ENCODE data around the gene NDE1.
A peak's percentile ranks its signal among the peaks of the same experiment; 100 is the strongest.
"Not testable (repeated sequence)": the region's sequence is repeated elsewhere in the genome, so short reads cannot be mapped to it uniquely, and the experiment has no call there.

NDE1 gene

DNA sequence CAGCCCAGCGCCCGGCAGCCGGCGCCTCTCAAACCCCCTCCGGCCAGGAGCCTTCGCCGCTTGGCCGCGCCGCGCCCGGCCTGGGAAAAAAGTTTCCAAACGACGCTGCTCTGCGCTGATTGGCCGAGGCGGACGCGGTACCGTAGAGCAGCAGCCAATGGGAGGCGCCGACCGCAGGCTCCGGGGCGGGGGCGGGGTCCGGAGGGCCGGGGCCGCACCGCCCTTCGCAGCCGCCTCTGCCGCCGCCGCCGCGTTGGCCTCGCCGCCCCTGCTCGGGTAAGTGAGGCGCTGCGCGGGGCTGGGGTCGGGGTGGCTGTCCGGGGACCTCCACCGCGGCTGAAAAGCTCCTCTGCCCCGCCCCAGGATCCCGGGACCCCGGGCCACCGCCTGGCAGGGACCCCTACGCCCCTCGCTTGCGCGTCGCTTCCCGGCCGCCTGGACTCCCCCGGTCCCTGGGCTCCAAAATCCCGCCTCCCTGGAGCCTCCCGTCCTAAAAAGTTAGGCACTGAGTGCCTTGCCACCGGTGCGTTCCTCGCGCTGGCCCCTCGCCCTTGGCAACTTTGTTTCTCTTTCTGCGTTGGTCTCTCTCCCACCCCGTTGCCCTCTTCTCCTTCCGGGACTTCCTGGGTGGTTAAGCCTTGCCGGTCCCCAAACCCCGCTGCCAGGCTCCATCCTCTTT is at the start of gene NDE1:
NDE1 (plus strand) TSS at position 227 of the 679 bp plus-strand sequence. CDS start 14,534 bp downstream, outside the sequence.
- DNase-seq (ENCODE audit: low spot score), result peak; percentile 83

DNA sequence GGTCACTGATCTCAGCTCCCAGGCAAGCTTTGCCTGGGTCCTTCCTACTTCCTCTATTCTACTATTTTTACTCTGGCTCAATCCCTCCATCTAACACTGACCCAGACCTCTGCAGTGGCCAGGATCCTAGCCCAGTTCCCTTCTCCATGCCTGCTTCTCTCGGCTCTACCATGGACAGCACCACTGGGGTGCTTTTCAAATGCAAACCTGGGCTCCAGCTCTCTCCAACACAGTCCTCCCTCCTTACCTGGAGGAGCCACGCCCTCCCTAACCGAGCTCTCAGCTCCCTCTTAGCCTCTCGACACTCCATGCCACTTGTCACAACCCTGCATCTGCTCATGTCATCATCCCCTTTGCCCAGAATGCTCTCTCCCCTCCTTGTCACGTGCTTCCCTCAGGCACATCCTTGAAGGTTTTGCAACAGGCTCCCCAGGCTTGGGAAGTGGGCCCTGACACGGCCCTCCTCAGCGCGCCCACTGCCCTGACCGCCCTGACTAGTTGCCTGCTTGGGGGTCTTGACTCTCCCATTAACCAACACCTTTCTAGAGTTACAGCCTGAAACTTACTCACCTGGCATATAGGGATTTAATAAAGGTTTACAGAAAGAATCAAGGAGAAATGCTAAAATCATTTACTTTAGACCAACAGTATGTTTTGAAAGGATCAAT is 48.7 kb upstream of the NDE1 start:
- DNase-seq (ENCODE audit: low spot score), result no peak

DNA sequence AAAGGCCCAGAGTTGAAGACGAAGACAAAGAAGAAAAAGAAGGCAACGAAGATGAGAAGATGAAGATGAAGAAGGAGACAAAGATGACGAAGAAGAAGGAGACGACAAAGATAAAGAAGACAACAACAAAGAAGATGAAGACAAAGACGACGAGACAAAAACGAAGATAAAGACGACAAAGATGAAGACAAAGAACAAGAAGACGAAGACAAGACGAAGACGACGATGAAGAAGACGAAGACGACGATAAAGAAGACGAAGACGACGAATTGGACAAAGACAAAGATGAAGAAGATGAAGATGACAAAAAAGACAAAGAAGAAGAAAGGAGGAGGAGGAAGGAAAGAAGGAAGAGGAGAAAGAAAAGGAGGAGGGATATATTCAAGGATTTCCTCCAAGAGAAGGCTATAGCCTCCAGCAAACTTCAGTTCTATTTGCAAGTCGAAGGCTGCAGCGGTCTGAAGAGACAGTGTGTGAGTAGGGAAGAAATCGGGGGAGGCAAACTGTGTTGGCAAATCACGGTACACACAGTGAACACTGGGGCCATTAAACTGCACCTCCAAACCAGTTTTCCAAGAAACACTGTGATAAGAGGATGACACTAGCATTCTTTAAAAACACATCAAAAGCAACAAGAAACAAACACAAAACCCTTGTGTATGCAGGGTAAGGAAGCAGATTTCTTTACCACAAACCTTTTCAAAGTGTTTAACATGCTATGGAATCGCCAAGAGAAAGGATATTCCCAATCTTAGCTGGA is 47.6 kb upstream of the NDE1 start:
- DNase-seq (ENCODE audit: low spot score), result no peak

DNA sequence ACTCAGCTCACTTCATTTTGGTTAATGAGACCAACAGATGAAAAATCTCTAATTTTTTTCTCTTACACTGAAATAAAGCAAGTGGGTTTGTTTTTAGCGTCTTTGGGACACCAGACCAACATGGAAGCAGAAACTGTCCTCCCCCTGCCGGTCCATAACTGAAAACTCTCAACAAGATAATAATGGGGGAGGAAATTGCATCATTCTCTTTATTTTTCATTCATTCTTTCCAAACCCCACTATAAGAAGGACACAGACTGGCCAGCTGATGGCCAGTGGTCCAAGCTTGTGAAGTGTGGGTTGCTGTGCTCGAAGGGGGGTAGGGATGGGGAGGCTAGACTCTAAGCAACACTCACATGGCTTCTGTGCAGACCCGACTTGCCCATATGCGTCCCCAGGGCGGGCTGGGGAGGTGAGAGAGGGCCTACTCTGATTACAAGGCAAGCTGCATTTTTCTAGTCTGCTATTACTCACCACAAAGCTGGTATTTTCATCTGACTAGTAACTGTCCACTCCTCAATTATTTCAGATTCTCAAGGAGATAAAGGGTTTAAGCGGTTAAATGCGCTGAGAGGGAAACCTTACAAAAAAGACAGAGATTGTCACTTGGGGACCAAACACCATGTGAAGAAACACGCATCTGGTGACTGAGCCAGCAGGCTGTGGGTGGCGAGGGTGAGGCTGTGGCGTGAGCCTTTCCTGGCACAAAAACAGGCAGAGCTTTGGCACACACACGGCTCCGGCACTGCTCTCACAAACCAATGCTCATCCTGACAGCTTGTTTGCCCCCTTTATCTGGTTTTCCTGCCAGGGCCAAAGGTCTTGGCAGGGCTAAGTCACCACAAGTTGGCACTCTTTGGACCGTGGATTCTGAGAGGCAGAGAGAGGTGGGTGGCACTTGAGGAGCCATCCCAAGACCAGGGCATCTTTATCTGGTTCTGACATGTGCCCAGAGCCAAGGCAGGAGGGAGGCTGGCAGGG is 45.3 kb upstream of the NDE1 start:
- peak; percentile 40 for DNase-seq (ENCODE audit: low spot score)

DNA sequence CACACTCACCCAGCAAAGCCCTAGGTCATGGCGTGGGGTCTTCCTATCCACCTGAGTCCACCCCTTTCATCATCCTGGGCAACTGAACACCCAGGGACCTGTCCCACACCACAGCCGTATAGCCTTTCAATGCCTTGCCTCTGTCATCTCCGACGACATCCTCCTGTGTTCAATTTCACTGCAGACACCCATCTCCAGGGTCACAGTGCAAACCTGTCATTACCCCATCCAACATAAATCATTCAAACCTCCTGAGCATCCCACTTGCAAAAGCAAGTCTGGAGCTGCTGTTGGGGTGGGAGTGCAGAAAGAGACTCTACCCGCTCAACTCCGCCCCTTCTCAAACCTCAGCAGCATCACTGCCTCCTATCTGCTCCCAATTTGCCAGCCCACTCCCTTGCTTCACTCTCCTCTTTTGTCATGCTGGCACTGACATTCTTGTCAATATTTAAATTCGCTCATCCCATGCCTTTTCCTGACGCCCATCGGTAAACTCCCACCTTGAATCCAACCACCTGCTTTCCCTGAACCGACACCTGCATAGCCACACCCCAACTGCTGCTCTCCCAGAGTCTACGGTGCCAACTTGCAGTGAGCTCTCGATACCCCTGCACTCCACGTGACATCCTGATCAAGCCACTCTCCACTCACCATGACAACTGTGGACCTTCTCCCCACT is 44.1 kb upstream of the NDE1 start:
- no peak for DNase-seq (ENCODE audit: low spot score)

- DNase-seq (ENCODE audit: low spot score), result no peak
Observed at GRCh38 chr16:15606518-15607220, 43.4 kb upstream of the NDE1 start.

GRCh38 chr16:15607221-15607699 is 42.8 kb upstream of the NDE1 start:
- DNase-seq (ENCODE audit: low spot score), result not testable (repeated sequence)

DNA sequence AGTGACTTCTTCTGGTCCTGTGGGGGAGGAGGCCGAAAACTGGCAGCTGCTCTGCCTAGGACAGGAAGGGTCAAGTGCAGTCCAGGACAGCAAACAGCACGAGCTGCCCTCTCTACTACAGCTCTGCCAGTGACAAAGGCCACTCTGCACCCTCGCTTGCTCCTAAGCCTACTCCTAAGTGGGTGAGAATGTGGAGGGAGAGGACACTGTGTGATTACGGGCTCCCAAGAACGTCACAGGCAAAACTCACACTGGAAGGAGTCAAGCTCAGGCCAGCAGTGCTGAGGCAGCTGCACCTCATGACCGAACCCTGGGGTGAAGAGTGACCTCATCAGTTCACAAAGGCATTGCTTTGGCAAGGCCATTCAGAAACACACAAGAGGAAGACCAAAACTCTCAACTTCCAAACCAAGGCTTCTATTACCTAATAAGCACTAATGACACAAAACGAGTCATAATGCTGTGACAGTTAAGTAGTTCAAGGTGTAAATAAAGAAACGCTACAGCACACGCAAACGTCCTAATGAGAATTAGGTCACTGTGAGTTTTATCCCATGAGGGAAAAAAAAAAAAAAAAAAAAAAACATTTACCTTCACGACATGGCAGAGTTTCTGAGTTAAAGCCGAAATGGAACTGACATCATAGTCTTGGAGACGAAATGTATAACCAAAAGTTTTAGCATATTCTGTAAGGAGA is 42.2 kb upstream of the NDE1 start:
- DNase-seq (ENCODE audit: low spot score), result no peak

- no peak for DNase-seq (ENCODE audit: low spot score)
Observed at GRCh38 chr16:15608398-15609285, 41.4 kb upstream of the NDE1 start.

GRCh38 chr16:15609286-15609649 is 40.8 kb upstream of the NDE1 start:
- no peak for DNase-seq (ENCODE audit: low spot score)

- DNase-seq (ENCODE audit: low spot score), result no peak
Observed at GRCh38 chr16:15610369-15610871, 39.6 kb upstream of the NDE1 start.

DNA sequence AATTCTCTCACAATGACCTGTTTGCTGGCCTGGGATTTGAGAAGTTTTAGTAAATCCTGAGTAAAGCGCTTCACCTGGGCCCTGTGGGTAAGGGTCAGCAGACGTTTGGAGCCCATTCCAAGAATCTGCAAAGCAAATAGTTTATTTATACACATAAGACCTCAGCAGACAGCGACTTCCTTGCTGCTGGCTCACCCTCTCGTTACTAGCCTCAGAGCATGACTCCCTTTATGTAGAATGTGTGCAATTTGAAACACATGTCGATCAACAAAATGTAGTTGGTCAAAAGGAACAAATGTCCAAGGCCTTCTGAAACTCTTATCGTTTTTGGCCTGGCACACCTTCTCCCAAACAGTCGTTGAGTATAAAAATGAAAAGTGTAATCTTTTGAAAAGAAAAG is 38.4 kb upstream of the NDE1 start:
- no peak for DNase-seq (ENCODE audit: low spot score)

DNA sequence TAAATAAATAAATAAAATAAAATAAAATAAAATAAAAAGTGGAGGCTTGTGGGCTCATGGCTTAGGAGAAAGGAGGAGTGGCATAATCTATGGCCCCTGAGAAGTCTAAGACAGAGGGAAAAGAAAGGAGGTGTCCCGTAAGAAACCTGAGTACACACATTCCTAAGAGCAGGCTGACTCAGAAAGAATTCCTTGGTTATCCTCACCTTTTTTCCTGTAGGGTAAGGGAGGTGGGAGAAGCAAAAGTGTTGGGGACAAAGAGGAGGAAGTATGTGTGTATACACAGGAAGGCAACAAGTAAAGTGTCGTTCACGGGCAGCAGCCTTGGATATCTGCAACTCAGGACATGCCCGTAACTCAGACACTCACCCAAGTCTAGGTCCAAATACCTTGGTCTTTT is 36.4 kb upstream of the NDE1 start:
- DNase-seq (ENCODE audit: low spot score), result no peak

DNA sequence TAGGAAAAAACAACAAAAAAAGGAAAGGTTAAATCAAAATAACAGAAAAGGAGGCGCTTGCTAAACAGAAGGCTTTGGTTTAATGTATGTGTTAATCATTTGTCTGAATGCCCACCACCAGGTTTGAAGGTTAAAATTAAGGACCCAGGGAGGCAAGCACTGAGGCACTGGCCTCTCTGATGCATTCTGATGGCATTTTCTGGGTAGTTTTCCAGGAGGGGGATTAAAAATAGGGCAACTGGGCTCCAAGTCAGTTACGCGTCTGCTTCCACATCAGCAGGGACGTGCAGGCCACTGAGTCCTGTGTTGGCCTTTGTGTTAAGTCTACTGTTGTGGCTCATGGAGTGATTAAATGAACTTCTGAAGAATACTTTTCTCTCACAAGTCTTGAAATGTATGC is 34.0 kb upstream of the NDE1 start:
- no peak for DNase-seq (ENCODE audit: low spot score)

- no peak for DNase-seq (ENCODE audit: low spot score)
Observed at GRCh38 chr16:15616475-15617165, 33.4 kb upstream of the NDE1 start.

GRCh38 chr16:15617901-15618300 is 32.1 kb upstream of the NDE1 start:
- no peak for DNase-seq (ENCODE audit: low spot score)

- no peak for DNase-seq (ENCODE audit: low spot score)
Observed at GRCh38 chr16:15618392-15618791, 31.7 kb upstream of the NDE1 start.

DNA sequence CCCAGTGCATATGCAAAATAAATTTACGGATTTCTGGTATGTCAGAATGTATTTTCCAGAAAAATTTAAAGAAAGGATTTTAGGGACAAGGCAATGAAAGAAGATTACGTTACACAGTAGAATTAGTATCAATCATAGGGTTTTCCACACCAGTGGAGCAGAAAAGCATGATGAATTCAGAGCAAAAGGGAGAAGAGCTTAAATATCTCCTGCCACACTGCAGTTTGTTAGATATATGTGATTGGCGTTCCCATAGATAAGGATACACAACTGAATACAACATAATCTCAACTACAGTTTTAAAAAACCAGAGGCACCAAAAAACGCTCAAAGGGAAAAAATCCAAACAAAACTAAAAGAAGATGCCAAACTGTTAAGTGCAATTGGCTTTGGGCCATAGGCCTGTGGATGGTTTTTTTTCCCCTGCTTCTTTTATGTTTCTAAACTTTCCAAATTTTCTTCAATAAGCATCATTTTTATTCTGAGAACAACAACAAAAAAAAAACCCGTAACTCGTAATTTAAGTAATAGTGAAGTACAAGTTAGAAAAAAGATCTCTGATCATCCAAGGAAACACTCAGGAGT is 29.3 kb upstream of the NDE1 start:
- DNase-seq (ENCODE audit: low spot score), result no peak

All from cerebellar cortex (tissue), 1 donor.